Neural cell (in vitro differentiated cells): ENCODE measurements around the gene ELMO1.

Experiments used
- CTCF ChIP-seq: fragments of 450-650 bp; IDR thresholded peaks from 2 replicates; pipeline ENCODE4 v1.5.1; 2014; ENCODE audit warnings: antibody characterized with exemption, mild to moderate bottlenecking, moderate library complexity; ENCODE audit not compliant: poor library complexity, severe bottlenecking
- EZH2 ChIP-seq: fragments of 200-600, 300-800 bp; shearing (Covaris generic), sonication (generic); IDR thresholded peaks from 2 replicates; pipeline ENCODE4 v1.6.1; 2014; ENCODE audit warnings: antibody characterized with exemption, low read length, borderline replicate concordance, mild to moderate bottlenecking; ENCODE audit not compliant: insufficient read depth, poor library complexity, severe bottlenecking
- POLR2AphosphoS5 ChIP-seq: IDR thresholded peaks from 2 replicates; pipeline ENCODE4 v1.6.1; 2012
- REST ChIP-seq: IDR thresholded peaks from 2 replicates; pipeline ENCODE4 v1.6.1; 2012; ENCODE audit warnings: borderline replicate concordance

GRCh38 chr7:37368540-37368939, 80.1 kb downstream of the ELMO1 start:
- TF ChIP-seq CTCF, result no peak
- TF ChIP-seq EZH2, result no peak
- TF ChIP-seq POLR2AphosphoS5, result no peak
- no peak for TF ChIP-seq REST
